GM21526 (cell line): ENCODE measurements around the gene SSU72.
"Not testable (repeated sequence)": the region's sequence is repeated elsewhere in the genome, so short reads cannot be mapped to it uniquely, and the experiment has no call there.

Experiments used
- ATAC-seq: cut with Tn5 transposase; IDR thresholded peaks from one replicate; pipeline ENCODE4 v1.9.1; 2021; ENCODE audit warnings: moderate library complexity; ENCODE audit not compliant: unreplicated experiment, low FRiP score

Gene SSU72

GRCh38 chr1:1562556-1563195 lies 12.0 kb downstream of the SSU72 start:
- no peak for ATAC-seq

GRCh38 chr1:1561801-1562470 lies 12.7 kb downstream of the SSU72 start:
- ATAC-seq = no peak

- ATAC-seq = no peak
Measured at GRCh38 chr1:1560178-1560577, 14.5 kb downstream of the SSU72 start.

GRCh38 chr1:1559066-1559465 lies 15.6 kb downstream of the SSU72 start:
- no peak for ATAC-seq

GRCh38 chr1:1558591-1558990 lies 16.1 kb downstream of the SSU72 start:
- no peak for ATAC-seq

GRCh38 chr1:1557688-1558087 lies 17.0 kb downstream of the SSU72 start:
- not testable (repeated sequence) for ATAC-seq

- not testable (repeated sequence) for ATAC-seq
Measured at GRCh38 chr1:1556961-1557360, 17.7 kb downstream of the SSU72 start.

GRCh38 chr1:1556505-1556904 lies 18.2 kb downstream of the SSU72 start:
- ATAC-seq = no peak

GRCh38 chr1:1554926-1555915 lies 19.4 kb downstream of the SSU72 start:
- no peak for ATAC-seq

GRCh38 chr1:1554550-1554925 lies 20.1 kb downstream of the SSU72 start:
- no peak for ATAC-seq

- ATAC-seq = no peak
Measured at GRCh38 chr1:1553821-1554494, 20.7 kb downstream of the SSU72 start.

GRCh38 chr1:1552263-1552639 lies 22.4 kb downstream of the SSU72 start:
- ATAC-seq = no peak

GRCh38 chr1:1551524-1552262 lies 23.0 kb downstream of the SSU72 start:
- ATAC-seq = no peak

- no peak for ATAC-seq
Measured at GRCh38 chr1:1550591-1551432, 23.9 kb downstream of the SSU72 start.

- ATAC-seq = no peak
Measured at GRCh38 chr1:1550087-1550486, 24.6 kb downstream of the SSU72 start.

- no peak for ATAC-seq
Measured at GRCh38 chr1:1548591-1548990, 26.1 kb downstream of the SSU72 start.

GRCh38 chr1:1547476-1547875 lies 27.2 kb downstream of the SSU72 start:
- no peak for ATAC-seq

- no peak for ATAC-seq
Measured at GRCh38 chr1:1547011-1547410, 27.7 kb downstream of the SSU72 start.
